Measurements from ENCODE around the gene SUSD5.

- TF ChIP-seq CHD1 (IDR thresholded peaks at IDR 0.05; ENCODE audit: low read depth, low read length) = no peak
- TF ChIP-seq CTCF (conservative IDR thresholded peaks at IDR 0.05; ENCODE audit: low read depth, low read length) = no peak
- TF ChIP-seq RFX5 (IDR thresholded peaks at IDR 0.05; ENCODE audit: low read depth, low read length) = no peak
- TF ChIP-seq MAFK (IDR thresholded peaks at IDR 0.05; ENCODE audit: low read depth, low read length) = no peak
- TF ChIP-seq MXI1 (IDR thresholded peaks at IDR 0.05; ENCODE audit: borderline replicate concordance, low read depth, low read length) = no peak
- no peak for TF ChIP-seq RAD21 (IDR thresholded peaks at IDR 0.05; ENCODE audit: low read length)
- no peak for TF ChIP-seq SMC3 (IDR thresholded peaks at IDR 0.05; ENCODE audit: low read depth, low read length)
- no peak for TF ChIP-seq POLR2A (IDR thresholded peaks at IDR 0.05; ENCODE audit: low read depth, low read length)
- TF ChIP-seq BHLHE40 (IDR thresholded peaks at IDR 0.05; ENCODE audit: low read depth, low read length) = no peak
Observed at GRCh38 chr3:33187368-33187634, 31.3 kb downstream of the SUSD5 start.

Data from IMR-90 (cell line).